Peyer's patch (tissue), 4 donors: Measurements from ENCODE around the gene UGT1A6. TPM values are rescaled to one million over a fixed set of nuclear protein-coding genes. Genes with fewer than 3 reads are reported as not detected.

Experiments used
- DNase-seq, 3 donors: peaks; one replicate each; pipeline ENCODE4 v3.0.0-alpha.2; 2017 to 2019
- H3K27ac ChIP-seq, 4 donors: fragments of 200-600 bp; sonication (generic); one replicate each; pipeline ENCODE4 v1.5.1; 2016 to 2019
- H3K27me3 ChIP-seq, 2 donors: fragments of 200-600 bp; sonication (generic); one replicate each; pipeline ENCODE4 v1.5.1; 2019
- H3K36me3 ChIP-seq, 3 donors: fragments of 200-600 bp; sonication (generic); one replicate each; pipeline ENCODE4 v1.5.1; 2016 to 2019
- H3K4me1 ChIP-seq, 4 donors: fragments of 200-600 bp; sonication (generic); one replicate each; pipeline ENCODE4 v1.5.1; 2016 to 2019
- H3K4me3 ChIP-seq, 4 donors: fragments of 200-600 bp; sonication (generic); 1 replicate in 3 of 4; 2 replicates in 1 of 4; pipeline ENCODE4 v1.5.1; 2016 to 2019; ENCODE audit warnings: mild to moderate bottlenecking in 1 of 4
- H3K9me3 ChIP-seq, 4 donors: fragments of 200-600 bp; sonication (generic); one replicate each; pipeline ENCODE4 v1.5.1; 2016 to 2019; ENCODE audit warnings: mild to moderate bottlenecking in 1 of 4
- POLR2A ChIP-seq, 2 donors: fragments of 450-650 bp; IDR thresholded peaks; one replicate each; pipeline ENCODE4 v1.5.1; 2017; ENCODE audit warnings: antibody characterized with exemption in 2 of 2, mild to moderate bottlenecking in 2 of 2, moderate library complexity in 2 of 2
- total RNA-seq, 4 donors: library from RNA; depleted of rRNA; stranded (reverse); fragments of >200 nt; gene quantifications; one replicate each; pipeline ENCODE4 v1.1.0, GENCODE V29; 2016
- TF ChIP-seq, protein P1 (sequence below), 6 experiments: fragments of 450-650 bp in 4 of 6; fragments of 200-600 bp in 2 of 6; sonication (generic) in 1 of 6; IDR thresholded peaks; one replicate each; pipeline ENCODE4 v1.5.1; 2017 to 2019; ENCODE audit warnings: antibody characterized with exemption in 6 of 6, mild to moderate bottlenecking in 3 of 6, moderate library complexity in 1 of 6

Gene UGT1A6
- total RNA-seq, 4 donors from 2014 or later, result 37.7 to 57.4 (median 46.0) TPM; not detected in 1

DNA sequence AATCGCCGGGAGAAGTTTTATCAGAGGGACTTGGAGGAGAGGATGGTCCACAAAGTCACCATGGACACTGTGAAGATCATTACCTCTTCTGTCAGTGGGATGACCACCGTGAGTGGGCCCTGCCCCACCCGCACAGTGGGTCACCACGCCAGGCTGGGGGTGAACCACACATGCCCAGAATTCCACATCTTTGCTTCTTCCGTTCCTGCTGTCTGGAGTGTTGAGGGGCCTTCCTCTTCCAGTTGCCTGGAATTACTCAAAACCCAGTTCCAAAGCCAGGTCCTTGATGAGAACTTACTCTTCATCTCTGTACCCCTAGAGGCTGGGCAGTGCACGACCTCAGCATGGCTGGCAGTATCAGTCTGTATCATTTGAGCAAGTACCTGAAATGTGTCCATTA lies 107.5 kb downstream of the UGT1A6 start:
- no peak for DNase-seq
- Histone ChIP-seq H3K27ac (no peak overlapping the region), H3K27me3 (no peaks in the 10 kb centered on the region), H3K4me1 (no peaks in the 10 kb centered on the region), H3K4me3 (no peak overlapping the region), H3K9me3 (no peaks in the 10 kb centered on the region), H3K36me3 (no peaks in the 10 kb centered on the region)
- TF ChIP-seq, protein P1, sequence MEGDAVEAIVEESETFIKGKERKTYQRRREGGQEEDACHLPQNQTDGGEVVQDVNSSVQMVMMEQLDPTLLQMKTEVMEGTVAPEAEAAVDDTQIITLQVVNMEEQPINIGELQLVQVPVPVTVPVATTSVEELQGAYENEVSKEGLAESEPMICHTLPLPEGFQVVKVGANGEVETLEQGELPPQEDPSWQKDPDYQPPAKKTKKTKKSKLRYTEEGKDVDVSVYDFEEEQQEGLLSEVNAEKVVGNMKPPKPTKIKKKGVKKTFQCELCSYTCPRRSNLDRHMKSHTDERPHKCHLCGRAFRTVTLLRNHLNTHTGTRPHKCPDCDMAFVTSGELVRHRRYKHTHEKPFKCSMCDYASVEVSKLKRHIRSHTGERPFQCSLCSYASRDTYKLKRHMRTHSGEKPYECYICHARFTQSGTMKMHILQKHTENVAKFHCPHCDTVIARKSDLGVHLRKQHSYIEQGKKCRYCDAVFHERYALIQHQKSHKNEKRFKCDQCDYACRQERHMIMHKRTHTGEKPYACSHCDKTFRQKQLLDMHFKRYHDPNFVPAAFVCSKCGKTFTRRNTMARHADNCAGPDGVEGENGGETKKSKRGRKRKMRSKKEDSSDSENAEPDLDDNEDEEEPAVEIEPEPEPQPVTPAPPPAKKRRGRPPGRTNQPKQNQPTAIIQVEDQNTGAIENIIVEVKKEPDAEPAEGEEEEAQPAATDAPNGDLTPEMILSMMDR (IDR thresholded peaks at IDR 0.05), result no peak
- TF ChIP-seq POLR2A (IDR thresholded peaks at IDR 0.05), result no peak

DNA sequence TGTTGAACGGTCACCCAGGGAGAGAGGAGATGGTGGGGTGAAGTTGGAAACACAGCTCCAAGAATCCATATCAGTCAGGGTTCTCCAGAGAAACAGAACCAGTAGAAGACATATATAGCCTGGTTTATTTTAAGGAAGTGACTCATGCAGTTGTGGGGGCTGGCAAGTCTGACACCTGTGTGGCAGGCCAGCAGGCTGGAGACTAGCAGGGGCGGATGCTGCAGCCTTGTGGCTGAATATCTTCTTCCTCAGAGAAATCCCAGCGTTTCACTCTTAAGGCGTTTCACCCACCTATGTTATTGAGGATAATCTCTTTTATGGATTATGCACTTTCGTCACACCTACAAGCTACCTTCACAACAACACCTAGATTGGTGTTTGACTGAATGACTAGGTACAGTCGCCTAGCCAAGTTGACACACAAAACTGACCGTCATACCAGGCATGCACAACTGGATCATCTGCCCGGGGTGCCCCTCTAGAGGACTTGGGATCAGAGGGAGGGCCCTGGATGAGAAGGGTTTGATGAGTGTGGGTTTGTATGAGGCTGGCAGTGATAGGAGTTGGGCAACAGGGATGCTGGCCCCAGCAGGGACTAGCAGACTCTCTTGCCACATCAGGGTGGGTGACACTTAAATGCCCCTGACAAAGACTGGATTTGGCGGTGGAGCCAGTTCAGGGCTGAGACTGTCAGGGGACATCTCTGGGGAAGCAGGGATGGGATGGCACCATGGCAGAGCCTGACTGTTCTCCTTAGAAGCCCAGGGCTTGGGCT lies 108.9 kb downstream of the UGT1A6 start:
- H3K27ac ChIP-seq, result no peak overlapping the region
- no peaks in the 10 kb centered on the region for H3K4me1 ChIP-seq
- no peak for TF ChIP-seq POLR2A (IDR thresholded peaks at IDR 0.05)
- TF ChIP-seq, protein P1 (IDR thresholded peaks at IDR 0.05), result no peak
- no peaks in the 10 kb centered on the region for H3K9me3 ChIP-seq
- DNase-seq, result peak in 1 of 3 donors; percentile 21
- no peaks in the 10 kb centered on the region for H3K27me3 ChIP-seq
- no peaks in the 10 kb centered on the region for H3K36me3 ChIP-seq
- no peak overlapping the region for H3K4me3 ChIP-seq

- no peaks in the 10 kb centered on the region for H3K4me1 ChIP-seq
- H3K4me3 ChIP-seq, result no peak overlapping the region
- DNase-seq, result peak in 1 of 3 donors; percentile 20
- H3K9me3 ChIP-seq, result no peaks in the 10 kb centered on the region
- no peak overlapping the region for H3K27ac ChIP-seq
- no peaks in the 10 kb centered on the region for H3K36me3 ChIP-seq
- TF ChIP-seq POLR2A (IDR thresholded peaks at IDR 0.05), result no peak
- TF ChIP-seq, protein P1 (IDR thresholded peaks at IDR 0.05), result no peak
- no peaks in the 10 kb centered on the region for H3K27me3 ChIP-seq
Observed at GRCh38 chr2:233802132-233802815, 109.6 kb downstream of the UGT1A6 start.

DNA sequence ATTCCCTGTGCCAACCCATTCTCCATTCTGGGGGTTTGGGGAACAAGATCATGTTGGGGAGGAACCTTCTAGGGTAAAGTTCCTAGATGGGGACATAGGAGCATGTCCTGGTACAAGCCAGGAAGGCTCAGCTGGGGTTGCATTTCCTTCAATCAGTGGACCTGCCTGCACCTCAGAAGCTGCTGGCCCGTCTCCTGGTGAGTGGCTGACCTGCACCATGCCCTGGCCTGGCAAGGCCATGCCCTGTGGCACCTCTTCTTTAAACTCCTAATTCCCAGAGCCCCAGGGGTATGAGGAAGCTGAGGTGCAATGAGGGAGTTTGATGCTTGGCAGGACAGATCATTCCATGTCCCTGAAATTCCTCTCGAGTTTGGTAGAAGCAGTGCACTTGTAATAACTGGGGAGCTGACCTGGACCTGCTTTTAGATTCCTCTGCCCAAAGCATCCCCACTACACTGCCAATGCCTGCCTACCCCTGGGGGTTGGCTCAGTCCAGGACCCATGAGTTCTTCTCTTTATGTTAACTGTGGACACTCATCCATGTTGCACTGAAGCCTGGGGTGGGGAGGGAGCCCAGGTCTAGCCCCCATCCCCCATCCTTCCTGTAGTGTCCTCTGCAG lies 110.7 kb downstream of the UGT1A6 start:
- Histone ChIP-seq H3K4me3 (no peak overlapping the region), H3K27me3 (no peaks in the 10 kb centered on the region), H3K9me3 (no peaks in the 10 kb centered on the region), H3K27ac (no peak overlapping the region), H3K36me3 (no peaks in the 10 kb centered on the region), H3K4me1 (no peaks in the 10 kb centered on the region)
- TF ChIP-seq, protein P1 (IDR thresholded peaks at IDR 0.05), result no peak
- TF ChIP-seq POLR2A (IDR thresholded peaks at IDR 0.05), result no peak
- DNase-seq, result peak in 1 of 3 donors; percentile 13

DNA sequence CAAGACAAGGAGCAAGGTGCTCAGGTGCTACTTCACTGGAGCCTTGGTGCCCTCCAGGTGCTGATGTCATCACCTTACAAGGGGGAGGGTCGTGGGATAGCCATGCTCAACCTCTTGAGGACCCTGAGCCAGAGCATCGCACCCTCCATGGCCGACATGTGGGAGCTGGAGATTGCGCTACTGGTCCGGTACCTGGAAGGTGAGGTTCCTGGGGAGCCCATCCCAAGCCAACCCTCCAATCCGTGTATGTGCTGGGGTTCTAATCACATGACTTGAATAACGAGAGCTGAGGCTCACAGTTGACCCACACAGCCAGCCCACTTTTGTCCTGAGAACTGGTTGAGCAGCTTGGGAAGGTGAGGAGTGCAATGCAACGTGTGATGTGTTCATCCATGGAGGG lies 111.3 kb downstream of the UGT1A6 start:
- DNase-seq, result peak in 2 of 3 donors; percentile 15 to 28

More for the DNA sequence above, 111.3 kb downstream of the UGT1A6 start:
- Histone ChIP-seq H3K27me3 (no peaks in the 10 kb centered on the region), H3K36me3 (no peaks in the 10 kb centered on the region), H3K27ac (no peak overlapping the region), H3K9me3 (no peaks in the 10 kb centered on the region), H3K4me1 (no peaks in the 10 kb centered on the region), H3K4me3 (no peak overlapping the region)
- no peak for TF ChIP-seq POLR2A (IDR thresholded peaks at IDR 0.05)
- TF ChIP-seq, protein P1 (IDR thresholded peaks at IDR 0.05), result no peak
